Kidney capillary endothelial cell (primary cell): ENCODE measurements around the gene SBK1.
"Not testable (repeated sequence)": the region's sequence is repeated elsewhere in the genome, so short reads cannot be mapped to it uniquely, and the experiment has no call there.

Experiments used
- DNase-seq: peaks from one replicate; pipeline ENCODE4 v3.0.0-alpha.2; 2018; ENCODE audit warnings: low spot score

SBK1 gene

DNA sequence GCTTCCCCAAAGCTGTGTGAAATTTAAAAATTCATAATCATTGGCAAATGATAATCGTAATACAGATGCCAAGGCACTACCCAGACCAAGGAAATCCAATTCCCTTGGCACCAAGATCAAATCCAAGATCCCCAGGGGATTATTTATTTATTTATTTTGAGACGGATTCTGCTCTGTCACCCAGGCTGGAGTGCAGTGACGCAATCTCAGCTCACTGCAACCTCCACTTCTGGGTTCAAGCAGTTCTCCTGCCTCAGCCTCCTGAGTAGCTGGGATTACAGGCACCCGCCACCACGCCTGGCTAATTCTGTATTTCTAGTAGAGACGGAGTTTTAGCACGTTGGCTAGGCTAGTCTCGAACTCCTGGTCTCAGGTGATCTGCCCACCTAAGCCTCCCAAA is 43.4 kb downstream of the SBK1 start:
- DNase-seq: not testable (repeated sequence)

DNA sequence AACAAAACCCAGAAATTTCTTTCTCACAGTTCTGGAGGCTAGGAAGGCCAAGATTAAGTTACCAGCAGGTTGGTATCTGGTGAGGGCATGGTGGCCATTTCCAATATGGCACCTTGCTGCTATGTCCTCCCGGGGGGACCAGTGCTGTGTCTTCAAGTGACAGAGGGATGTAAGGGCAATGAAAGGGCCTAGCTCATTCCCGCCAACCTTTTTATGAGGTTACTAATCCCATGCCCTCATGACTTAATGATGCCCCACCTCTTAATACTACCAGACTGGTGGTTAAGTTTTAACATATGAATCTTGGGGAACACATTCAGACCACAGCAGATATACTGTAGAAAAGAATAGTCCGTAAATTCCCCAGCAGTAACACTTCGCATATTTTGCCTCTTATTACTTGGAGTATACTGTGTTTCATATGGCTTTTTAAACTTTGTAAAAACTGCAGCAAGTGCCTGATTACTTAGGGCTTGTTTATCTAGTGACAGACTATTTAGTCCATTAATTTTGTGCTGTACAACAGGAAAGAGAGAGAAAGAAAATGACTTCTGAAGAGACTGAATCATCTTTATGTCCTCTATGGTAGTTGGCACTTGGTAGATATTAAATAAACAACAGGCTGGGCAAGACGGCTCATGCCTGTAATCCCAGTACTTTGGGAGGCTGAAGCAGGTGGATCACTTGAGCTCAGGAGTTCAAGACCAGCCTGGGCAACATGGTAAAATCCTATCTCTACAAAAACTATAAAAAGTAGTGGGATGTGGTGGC is 44.8 kb downstream of the SBK1 start:
- not testable (repeated sequence) for DNase-seq

DNA sequence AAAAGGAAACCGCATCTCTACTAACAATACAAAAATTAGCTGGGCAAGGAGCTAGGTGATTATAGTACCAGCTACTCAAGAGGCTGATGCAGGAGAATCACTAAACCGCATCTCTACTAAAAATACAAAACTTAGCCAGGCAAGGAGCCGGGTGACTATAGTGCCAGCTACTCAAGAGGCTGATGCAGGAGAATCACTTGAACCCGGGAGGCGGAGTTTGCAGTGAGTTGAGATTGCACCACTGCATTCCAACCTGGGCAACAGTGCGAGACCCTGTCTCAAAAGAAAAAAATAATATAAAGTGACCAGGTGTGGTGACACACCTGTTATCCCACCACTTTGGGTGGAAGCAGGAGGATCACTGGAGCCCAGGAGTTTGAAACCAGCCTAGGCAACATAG is 45.9 kb downstream of the SBK1 start:
- DNase-seq: not testable (repeated sequence)

DNA sequence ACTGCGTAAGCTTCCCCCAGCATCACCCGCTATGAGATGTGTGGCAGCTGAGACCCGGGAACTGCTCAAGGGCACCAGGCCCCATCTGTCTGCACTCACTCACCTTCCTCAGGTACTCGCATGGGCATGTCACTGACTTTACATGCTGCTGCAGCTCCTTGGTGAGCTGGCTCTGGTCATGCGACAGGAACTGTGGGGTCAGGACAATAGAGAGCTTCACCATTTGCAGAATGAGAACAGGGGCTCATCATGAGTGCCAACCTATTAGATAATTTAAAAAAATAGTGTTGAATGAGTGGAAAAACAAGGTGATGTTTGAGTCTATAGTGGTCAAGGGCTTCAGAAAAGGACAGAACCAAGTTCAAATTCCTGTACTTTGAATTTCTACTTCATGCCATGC is 70.3 kb downstream of the SBK1 start:
- DNase-seq: not testable (repeated sequence)

DNA sequence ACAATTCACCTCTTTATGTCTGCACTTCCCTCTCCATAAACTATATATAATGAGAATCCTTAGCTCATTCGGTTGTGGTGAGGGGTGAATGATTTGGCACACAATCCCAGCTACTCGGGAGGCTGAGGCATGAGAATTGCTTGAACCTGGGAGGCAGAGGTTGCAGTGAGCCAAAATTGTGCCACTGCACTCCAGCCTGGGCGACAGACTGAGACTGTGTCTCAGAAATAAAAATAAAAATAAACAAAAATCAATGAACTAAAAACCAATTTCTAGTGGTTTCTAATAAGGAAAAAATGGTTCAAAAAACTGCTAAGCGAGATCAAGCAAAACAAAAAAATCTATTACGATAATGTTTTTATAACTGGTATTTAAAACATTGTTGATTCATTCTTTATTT is 71.1 kb downstream of the SBK1 start, which contains the start of gene NPIPB6:
Gene NPIPB6 (minus strand): TSS at position 101 of the 400 bp plus-strand sequence. CDS start 686 bp downstream, outside the sequence.
- DNase-seq: not testable (repeated sequence)

DNA sequence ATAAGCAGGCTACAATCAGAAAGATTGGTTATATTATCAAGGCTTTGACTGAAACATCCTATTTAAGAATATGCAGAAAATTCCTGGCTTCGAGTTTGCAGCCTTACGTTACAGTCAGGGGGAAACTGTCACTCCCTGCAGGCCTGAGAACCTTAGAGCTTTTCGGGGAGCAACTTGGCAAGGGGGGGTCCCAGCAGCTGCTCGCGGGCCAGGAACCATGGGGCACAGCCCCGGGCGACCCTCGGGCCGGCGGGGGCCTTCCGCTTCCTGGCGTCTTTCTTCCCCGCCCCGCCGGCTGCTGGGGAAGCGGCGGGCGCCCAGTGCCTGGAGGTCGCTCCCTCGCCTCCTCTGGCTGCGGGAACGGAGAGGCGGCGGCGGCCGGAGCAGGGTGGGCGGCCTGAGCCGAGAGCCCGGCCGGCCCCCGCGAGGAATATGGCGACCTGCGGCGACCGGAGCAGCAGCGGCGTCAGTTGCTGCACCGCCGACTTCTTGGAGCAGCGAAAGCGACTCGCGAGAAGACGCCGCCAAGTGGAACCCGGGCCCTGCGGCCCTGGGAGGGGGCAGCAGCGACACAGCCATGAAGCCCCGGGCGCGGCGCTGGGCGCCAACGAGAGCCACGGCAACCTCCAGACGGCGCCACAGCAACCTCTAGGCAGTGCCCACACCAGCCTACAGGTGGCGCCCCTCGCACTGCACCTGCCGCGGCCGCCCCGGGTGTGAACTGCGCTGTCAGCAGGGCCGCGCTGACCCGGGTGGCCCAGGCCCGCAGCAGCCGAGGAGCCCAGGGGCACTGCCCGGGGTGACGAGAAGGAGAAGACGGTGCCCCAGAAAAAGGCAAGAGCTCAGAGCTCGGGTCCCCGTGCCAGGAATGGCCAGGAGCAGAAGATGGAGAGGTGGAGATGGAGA is 72.2 kb downstream of the SBK1 start:
- DNase-seq: not testable (repeated sequence)

DNA sequence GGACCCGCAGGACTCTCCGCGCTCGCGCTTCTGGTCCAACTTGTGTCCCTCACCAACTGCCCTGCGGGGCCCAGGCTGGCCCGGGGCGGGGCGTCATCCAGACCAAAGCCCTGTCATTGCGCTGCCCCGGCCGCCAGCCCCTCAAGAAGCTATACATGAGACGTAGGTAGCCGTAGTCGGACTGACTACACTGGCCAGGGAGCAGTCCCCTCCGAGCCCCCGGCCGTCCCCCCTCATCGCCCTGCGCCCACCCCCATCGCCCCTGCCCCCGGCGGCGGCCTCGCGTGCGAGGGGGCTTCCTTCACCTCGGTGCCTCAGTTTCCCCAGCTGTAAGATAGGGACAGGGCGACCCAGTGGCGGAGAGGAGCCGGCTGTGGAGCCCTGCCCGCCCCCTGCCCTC is 75.6 kb downstream of the SBK1 start:
- DNase-seq: not testable (repeated sequence)
